Progenitor cell of endocrine pancreas (in vitro differentiated cells): Measurements from ENCODE around the gene TRAPPC3. TPM values are rescaled to one million over a fixed set of nuclear protein-coding genes. Genes with fewer than 3 reads are reported as not detected.

Source experiments
- DNase-seq: peaks from one replicate; pipeline ENCODE4 v3.0.0; 2021; ENCODE audit warnings: low spot score; ENCODE audit not compliant: unreplicated experiment
- H3K27ac Mint-ChIP-seq: 2 replicates; pipeline ENCODE4 v1.8.0; 2021; ENCODE audit warnings: mild to moderate bottlenecking, moderate library complexity, mixed read lengths
- H3K27me3 Mint-ChIP-seq: 2 replicates; pipeline ENCODE4 v1.8.0; 2021; ENCODE audit warnings: mixed read lengths
- H3K36me3 Mint-ChIP-seq: 2 replicates; pipeline ENCODE4 v1.8.0; 2022; ENCODE audit warnings: mixed read lengths; ENCODE audit not compliant: insufficient read depth
- H3K4me1 Mint-ChIP-seq: 2 replicates; pipeline ENCODE4 v1.8.0; 2021; ENCODE audit warnings: low read depth, mixed read lengths
- H3K4me3 Mint-ChIP-seq: 2 replicates; pipeline ENCODE4 v1.8.0; 2021; ENCODE audit warnings: low read depth, mild to moderate bottlenecking, moderate library complexity, mixed read lengths
- H3K9me3 Mint-ChIP-seq: 2 replicates; pipeline ENCODE4 v1.8.0; 2021; ENCODE audit warnings: low read depth, mixed read lengths
- total RNA-seq: library from RNA; stranded (reverse); gene quantifications from 2 replicates; pipeline ENCODE4 v1.2.1, GENCODE V29; 2021
- TF ChIP-seq, protein P1 (sequence below): fragments of 200-600 bp; sonication (generic); IDR thresholded peaks from one replicate; pipeline ENCODE4 v1.5.0; 2021; ENCODE audit warnings: antibody characterized with exemption, mild to moderate bottlenecking; ENCODE audit not compliant: unreplicated experiment

TRAPPC3 gene
- total RNA-seq, 1 donor from 2014 or later: 63.6 TPM

DNA sequence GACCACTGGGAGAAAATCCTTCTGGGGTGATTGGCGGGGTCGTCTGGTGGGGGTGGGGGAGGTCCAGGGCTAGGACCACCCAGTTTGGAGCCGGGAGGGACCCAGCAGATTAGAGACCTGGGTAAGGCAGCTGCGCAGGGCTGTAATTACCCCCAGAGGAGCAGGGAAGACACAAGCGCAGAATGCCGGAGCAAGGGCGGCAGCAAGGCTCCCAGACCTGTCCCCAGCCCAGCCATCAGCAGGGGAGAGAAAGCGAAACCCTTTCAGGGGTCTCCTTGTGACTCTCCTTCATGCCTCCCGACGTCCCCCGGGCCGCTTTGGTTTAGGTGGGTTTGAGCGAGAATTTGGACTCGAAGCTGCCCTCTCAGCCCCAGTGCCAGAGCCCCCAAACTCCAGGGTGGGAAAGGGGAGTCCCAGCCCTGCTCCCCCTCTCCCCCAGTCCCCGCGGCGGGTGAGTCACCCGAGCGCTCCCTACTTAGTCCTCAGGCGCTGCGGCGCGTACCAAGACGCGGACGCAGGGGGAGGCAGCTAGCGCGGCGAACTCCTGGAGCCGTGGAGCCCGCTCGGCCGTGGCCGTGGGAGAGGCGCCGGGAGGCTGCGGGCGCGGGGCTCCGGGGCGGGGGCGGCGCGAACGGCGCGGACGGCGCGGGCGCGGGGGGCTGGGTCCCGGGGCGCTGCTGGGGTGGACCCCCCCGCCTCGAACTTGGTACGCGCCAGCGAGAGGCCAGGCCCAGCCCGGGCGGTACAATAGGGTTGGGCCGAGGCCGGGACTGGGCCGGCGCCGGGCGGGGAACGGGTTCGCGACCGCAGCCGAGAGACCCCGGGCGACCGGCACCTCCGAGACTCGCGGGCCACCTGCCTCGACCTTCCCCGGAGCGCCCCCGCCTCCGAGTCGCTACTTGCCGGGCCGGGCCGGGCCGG, 6.4 kb upstream of the TRAPPC3 start, which contains the start of gene MAP7D1:
MAP7D1 (plus strand) TSS at position 753 of the 921 bp plus-strand sequence. CDS start 258 bp downstream, outside the sequence.
- Mint-ChIP-seq H3K36me3 (no peaks in the 10 kb centered on the region), H3K4me3 (peak within 1 kb of the TSS; percentile 87), H3K9me3 (no peaks in the 10 kb centered on the region), H3K27me3 (no peaks in the 10 kb centered on the region), H3K4me1 (peaks cover 37% of the 10 kb centered on the region), H3K27ac (peak within 1 kb of the TSS; percentile 96)
- DNase-seq: peak; percentile 64
- TF ChIP-seq, protein P1, sequence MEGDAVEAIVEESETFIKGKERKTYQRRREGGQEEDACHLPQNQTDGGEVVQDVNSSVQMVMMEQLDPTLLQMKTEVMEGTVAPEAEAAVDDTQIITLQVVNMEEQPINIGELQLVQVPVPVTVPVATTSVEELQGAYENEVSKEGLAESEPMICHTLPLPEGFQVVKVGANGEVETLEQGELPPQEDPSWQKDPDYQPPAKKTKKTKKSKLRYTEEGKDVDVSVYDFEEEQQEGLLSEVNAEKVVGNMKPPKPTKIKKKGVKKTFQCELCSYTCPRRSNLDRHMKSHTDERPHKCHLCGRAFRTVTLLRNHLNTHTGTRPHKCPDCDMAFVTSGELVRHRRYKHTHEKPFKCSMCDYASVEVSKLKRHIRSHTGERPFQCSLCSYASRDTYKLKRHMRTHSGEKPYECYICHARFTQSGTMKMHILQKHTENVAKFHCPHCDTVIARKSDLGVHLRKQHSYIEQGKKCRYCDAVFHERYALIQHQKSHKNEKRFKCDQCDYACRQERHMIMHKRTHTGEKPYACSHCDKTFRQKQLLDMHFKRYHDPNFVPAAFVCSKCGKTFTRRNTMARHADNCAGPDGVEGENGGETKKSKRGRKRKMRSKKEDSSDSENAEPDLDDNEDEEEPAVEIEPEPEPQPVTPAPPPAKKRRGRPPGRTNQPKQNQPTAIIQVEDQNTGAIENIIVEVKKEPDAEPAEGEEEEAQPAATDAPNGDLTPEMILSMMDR: no peak

GRCh38 chr1:36154765-36155407, 5.6 kb upstream of the TRAPPC3 start:
- Mint-ChIP-seq H3K9me3 (no peaks in the 10 kb centered on the region), H3K4me1 (peaks cover 42% of the 10 kb centered on the region), H3K4me3 (peak overlapping the region; percentile 78), H3K36me3 (no peaks in the 10 kb centered on the region), H3K27me3 (no peaks in the 10 kb centered on the region), H3K27ac (peak overlapping the region; percentile 96)
- no peak for DNase-seq
- TF ChIP-seq, protein P1: no peak

GRCh38 chr1:36154335-36154734, 5.0 kb upstream of the TRAPPC3 start:
- DNase-seq: no peak
- H3K9me3 Mint-ChIP-seq: no peaks in the 10 kb centered on the region
- H3K36me3 Mint-ChIP-seq: no peaks in the 10 kb centered on the region
- peak overlapping the region; percentile 78 for H3K4me3 Mint-ChIP-seq
- peak overlapping the region; percentile 96 for H3K27ac Mint-ChIP-seq
- no peaks in the 10 kb centered on the region for H3K27me3 Mint-ChIP-seq
- peaks cover 45% of the 10 kb centered on the region for H3K4me1 Mint-ChIP-seq
- TF ChIP-seq, protein P1: no peak

- Mint-ChIP-seq H3K4me1 (peaks cover 42% of the 10 kb centered on the region), H3K36me3 (no peaks in the 10 kb centered on the region), H3K27me3 (no peaks in the 10 kb centered on the region), H3K4me3 (no peak overlapping the region), H3K27ac (peak overlapping the region; percentile 37), H3K9me3 (no peaks in the 10 kb centered on the region)
- TF ChIP-seq, protein P1: no peak
- DNase-seq: no peak
Observed at GRCh38 chr1:36153476-36153875, 4.2 kb upstream of the TRAPPC3 start.

- TF ChIP-seq, protein P1: no peak
- H3K36me3 Mint-ChIP-seq: peaks cover 2% of the 10 kb centered on the region
- peaks cover 32% of the 10 kb centered on the region for H3K4me1 Mint-ChIP-seq
- H3K27ac Mint-ChIP-seq: no peak overlapping the region
- H3K27me3 Mint-ChIP-seq: no peaks in the 10 kb centered on the region
- no peak overlapping the region for H3K4me3 Mint-ChIP-seq
- no peak for DNase-seq
- H3K9me3 Mint-ChIP-seq: no peaks in the 10 kb centered on the region
Observed at GRCh38 chr1:36151845-36152203, 2.5 kb upstream of the TRAPPC3 start.
